SK-N-SH (cell line): ENCODE results near the gene LMF1. TPM values are rescaled to one million over a fixed set of nuclear protein-coding genes. Genes with fewer than 3 reads are reported as not detected.

ENCODE experiments used
- CTCF ChIA-PET: fragments of 300-600, 350-600 bp; formaldehyde crosslinking; extraction: SDS; loops from one replicate; lab custom pipeline; 2021; lab: Yijun Ruan, JAX
- POLR2A ChIA-PET: fragments of 350-600 bp; sonication (Branson Sonifier 250); formaldehyde crosslinking; extraction: SDS; loops from one replicate; lab custom pipeline; 2020; ENCODE audit warnings: antibody characterized with exemption, inconsistent platforms; lab: Yijun Ruan, JAX
- DNase-seq: peaks from one replicate; pipeline ENCODE4 v3.0.0; 2012
- H2AFZ ChIP-seq: fragments of 200-600 bp; sonication (generic); 2 replicates; pipeline ENCODE4 v1.8.1; 2016; ENCODE audit warnings: antibody characterized with exemption, mild to moderate bottlenecking, low read depth
- H3F3A ChIP-seq: fragments of 200-600 bp; sonication (generic); replicated peaks from 2 replicates; pipeline ENCODE3; 2016; ENCODE audit warnings: antibody characterized with exemption, mild to moderate bottlenecking; ENCODE audit not compliant: insufficient read depth
- H3K27ac ChIP-seq, 2 experiments: fragments of 200-500 bp in 1 of 2; fragments of 200-600 bp in 1 of 2; sonication (Bioruptor generic) in 1 of 2; sonication (generic), shearing (Covaris generic) in 1 of 2; 2 replicates each; pipeline versions ENCODE4 v1.5.1 to v1.6.1; 2014 to 2016; ENCODE audit warnings: low read depth in 2 of 2, inconsistent platforms in 1 of 2, low read length in 1 of 2, mild to moderate bottlenecking in 1 of 2, mixed read lengths in 1 of 2
- H3K27me3 ChIP-seq: fragments of 200-600 bp; sonication (generic), shearing (Covaris generic); 2 replicates; pipeline ENCODE4 v1.6.1; 2016; ENCODE audit warnings: mixed run types; ENCODE audit not compliant: insufficient read depth
- H3K36me3 ChIP-seq, 2 experiments: fragments of 200-500 bp in 1 of 2; fragments of 200-600 bp in 1 of 2; sonication (Bioruptor generic) in 1 of 2; sonication (generic) in 1 of 2; replicated peaks in 1 of 2; 2 replicates each; pipeline versions ENCODE3 to v1.5.1; 2014 to 2016; ENCODE audit warnings: low read length in 1 of 2, mild to moderate bottlenecking in 1 of 2; ENCODE audit not compliant: insufficient read depth in 2 of 2, control insufficient read depth in 1 of 2
- H3K4me1 ChIP-seq, 2 experiments: fragments of 200-500 bp in 1 of 2; fragments of 200-600 bp in 1 of 2; sonication (Bioruptor generic) in 1 of 2; sonication (generic), shearing (Covaris generic) in 1 of 2; 2 replicates each; pipeline versions ENCODE4 v1.5.1 to v1.6.1; 2014 to 2016; ENCODE audit warnings: low read depth in 1 of 2, low read length in 1 of 2, mixed run types in 1 of 2; ENCODE audit not compliant: insufficient read depth in 2 of 2, control insufficient read depth in 1 of 2
- H3K4me2 ChIP-seq: fragments of 200-600 bp; sonication (generic), shearing (Covaris generic); 2 replicates; pipeline ENCODE4 v1.6.1; 2017; ENCODE audit warnings: mixed run types
- H3K4me3 ChIP-seq, 2 experiments: fragments of 200-500 bp in 1 of 2; fragments of 200-600 bp in 1 of 2; sonication (Bioruptor generic) in 1 of 2; sonication (generic), shearing (Covaris generic) in 1 of 2; 2 replicates each; pipeline versions ENCODE4 v1.5.1 to v1.8.1; 2014 to 2016; ENCODE audit warnings: low read depth in 2 of 2, inconsistent platforms in 1 of 2, low read length in 1 of 2, mild to moderate bottlenecking in 1 of 2, mixed read lengths in 1 of 2, moderate library complexity in 1 of 2
- H3K79me2 ChIP-seq: fragments of 200-600 bp; sonication (generic); 2 replicates; pipeline ENCODE4 v1.8.1; 2017; ENCODE audit warnings: mild to moderate bottlenecking; ENCODE audit not compliant: insufficient read depth
- H3K9ac ChIP-seq: fragments of 200-600 bp; sonication (generic); 2 replicates; pipeline ENCODE4 v1.6.1; 2017; ENCODE audit warnings: mixed run types
- H3K9me2 ChIP-seq: fragments of 200-600 bp; sonication (generic); 2 replicates; pipeline ENCODE4 v1.6.1; 2017; ENCODE audit warnings: mixed run types
- H3K9me3 ChIP-seq: fragments of 200-600 bp; sonication (generic); 2 replicates; pipeline ENCODE4 v1.6.1; 2017; ENCODE audit warnings: mixed run types, mild to moderate bottlenecking, moderate library complexity
- H4K20me1 ChIP-seq: fragments of 200-600 bp; sonication (generic); 2 replicates; pipeline ENCODE4 v1.6.1; 2017; ENCODE audit warnings: mild to moderate bottlenecking, mixed run types; ENCODE audit not compliant: insufficient read depth
- CTCF ChIP-seq: fragments of 200-600 bp; sonication (generic); IDR thresholded peaks from 2 replicates; pipeline ENCODE4 v1.6.1; 2017; ENCODE audit warnings: antibody characterized with exemption, mild to moderate bottlenecking, moderate library complexity
- ELF1 ChIP-seq: IDR thresholded peaks from 2 replicates; pipeline ENCODE4 v1.4.0; 2012
- FOXJ3 ChIP-seq: sonication (generic); formaldehyde crosslinking; IDR thresholded peaks from 2 replicates; pipeline ENCODE4 v1.5.1; 2020; ENCODE audit warnings: mild to moderate bottlenecking, missing genetic modification reagents
- GATA2 ChIP-seq: sonication (generic); formaldehyde crosslinking; IDR thresholded peaks from 2 replicates; pipeline ENCODE4 v1.5.0; 2020; ENCODE audit warnings: mild to moderate bottlenecking, missing genetic modification reagents
- JUND ChIP-seq: IDR thresholded peaks from 2 replicates; pipeline ENCODE4 v1.4.0; 2012
- MEF2A ChIP-seq: IDR thresholded peaks from 2 replicates; pipeline ENCODE4 v1.4.0; 2012; ENCODE audit warnings: low read depth, borderline replicate concordance
- MXI1 ChIP-seq: IDR thresholded peaks from 2 replicates; pipeline ENCODE4 v1.6.1; 2012; ENCODE audit warnings: mild to moderate bottlenecking, low read depth, low read length, improper control_type of control experiment
- REST ChIP-seq: IDR thresholded peaks from 2 replicates; pipeline ENCODE4 v1.6.1; 2012; ENCODE audit warnings: mild to moderate bottlenecking, low read depth, low read length, moderate library complexity
- RXRA ChIP-seq: IDR thresholded peaks from 2 replicates; pipeline ENCODE4 v1.4.0; 2012; ENCODE audit warnings: low read depth, mild to moderate bottlenecking, borderline replicate concordance
- SMC3 ChIP-seq: IDR thresholded peaks from 2 replicates; pipeline ENCODE4 v1.6.1; 2012; ENCODE audit warnings: low read depth, low read length, improper control_type of control experiment
- TAF1 ChIP-seq: IDR thresholded peaks from 2 replicates; pipeline ENCODE4 v1.6.1; 2012; ENCODE audit warnings: low read depth, mild to moderate bottlenecking, low read length, moderate library complexity, borderline replicate concordance
- TCF12 ChIP-seq: IDR thresholded peaks from 2 replicates; pipeline ENCODE4 v1.4.0; 2012
- WGBS: methylation state at CpG from one replicate; pipeline ENCODE4 v1.1.6; 2017; ENCODE audit warnings: low lambda C conversion rate; 5-methylcytosine and 5-hydroxymethylcytosine counted together
- polyA plus RNA-seq, 3 experiments: library from polyadenylated mRNA; depleted of rRNA; stranded (reverse); fragments of >200 nt; gene quantifications; 2 replicates each; pipeline ENCODE4 v1.2.3, GENCODE V29; 2012

The LMF1 gene
- polyA plus RNA-seq, 1 of the 3 experiments (the other 2 are of a cell fraction), result 5.7 TPM

GRCh38 chr16:854808-855410 lies 115.9 kb downstream of the LMF1 start (continued):
- no peak for TF ChIP-seq REST
- no peak for TF ChIP-seq FOXJ3 (CRISPR knock-in tag)
- TF ChIP-seq RXRA, result no peak

GRCh38 chr16:853981-854807 lies 116.6 kb downstream of the LMF1 start:
- ChIA-PET CTCF (interaction anchor here (0.6 to 1.4 kb wide), 2 partner anchors 17 to 117 kb away, joined by 4 read pairs; no protein-coding TSS in a partner anchor), POLR2A (no interaction called here)
- Histone ChIP-seq H3K4me1 (no peaks in the 10 kb centered on the region), H3K9ac (no peak overlapping the region), H3K27me3 (peaks cover 10% of the 10 kb centered on the region; the same call in 1 of the 2 replicates), H3K4me2 (no peak overlapping the region), H4K20me1 (no peaks in the 10 kb centered on the region), H2AFZ (no peak overlapping the region), H3K9me3 (no peaks in the 10 kb centered on the region), H3K79me2 (no peaks in the 10 kb centered on the region), H3K4me3 (no peak overlapping the region), H3K36me3 (no peaks in the 10 kb centered on the region), H3K27ac (no peak overlapping the region), H3K9me2 (no peaks in the 10 kb centered on the region), H3F3A (no peaks in the 10 kb centered on the region)
- TF ChIP-seq ELF1 (no peak), TAF1 (no peak), JUND (no peak), MEF2A (no peak), SMC3 (no peak), MXI1 (no peak), CTCF (no peak), TCF12 (no peak), GATA2 (no peak)
- WGBS, result 67% methylated on average over 14 of the region's 31 CpGs
- DNase-seq, result no peak
